HG03354 (cell line): ENCODE results near the gene CPAMD8.
"Not testable (repeated sequence)": the region's sequence is repeated elsewhere in the genome, so short reads cannot be mapped to it uniquely, and the experiment has no call there.

Experiments
- ATAC-seq: cut with Tn5 transposase; IDR thresholded peaks from one replicate; pipeline ENCODE4 v1.9.1; 2021; ENCODE audit warnings: mild to moderate bottlenecking; ENCODE audit not compliant: unreplicated experiment, poor library complexity, severe bottlenecking

Gene CPAMD8

DNA sequence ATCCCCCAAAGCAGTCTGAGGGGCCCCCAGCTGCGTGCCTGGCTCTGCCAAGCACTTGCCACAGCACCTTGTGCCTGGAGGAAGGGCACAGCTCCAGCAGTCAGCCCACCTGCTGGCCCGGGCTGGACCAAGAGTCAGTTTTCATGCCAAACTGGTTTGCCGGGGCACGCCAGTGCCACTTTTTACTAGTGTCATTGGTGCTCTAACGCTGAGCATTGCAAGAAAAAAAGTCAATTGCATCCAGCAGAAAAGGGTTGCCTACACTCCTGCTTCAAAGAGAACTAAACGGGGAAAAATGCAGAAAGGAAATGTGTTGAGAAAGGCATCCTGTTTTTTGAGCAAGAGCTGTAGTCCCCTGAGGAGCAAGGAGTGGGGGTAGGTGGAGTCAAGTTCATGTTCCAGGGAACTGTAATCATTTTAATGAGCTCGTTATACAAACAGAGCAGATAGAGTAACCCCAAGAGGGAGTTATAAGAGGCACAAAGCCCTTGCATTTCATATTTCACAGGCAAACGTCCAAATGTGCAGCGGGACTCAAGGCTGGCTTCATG lies 69.4 kb downstream of the CPAMD8 start:
- ATAC-seq = no peak

DNA sequence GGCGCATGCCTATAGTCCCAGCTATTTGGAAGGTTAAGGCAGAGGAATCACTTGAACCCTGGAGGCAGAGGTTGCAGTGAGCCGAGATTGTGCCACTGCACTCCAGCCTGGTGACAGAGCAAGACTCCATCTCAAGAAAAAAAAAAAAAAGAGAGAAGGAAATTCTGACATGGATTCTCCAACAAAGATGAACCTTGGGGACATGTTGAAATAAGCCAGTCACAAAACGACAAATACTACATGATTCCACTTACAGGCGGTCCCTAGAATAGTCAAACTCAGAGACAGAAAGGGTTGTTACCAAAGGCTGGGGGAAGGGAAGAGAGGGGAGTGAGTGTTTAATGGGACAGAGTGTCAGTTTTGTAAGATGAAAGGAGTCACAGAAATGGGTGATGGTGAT lies 71.4 kb downstream of the CPAMD8 start:
- ATAC-seq = no peak

DNA sequence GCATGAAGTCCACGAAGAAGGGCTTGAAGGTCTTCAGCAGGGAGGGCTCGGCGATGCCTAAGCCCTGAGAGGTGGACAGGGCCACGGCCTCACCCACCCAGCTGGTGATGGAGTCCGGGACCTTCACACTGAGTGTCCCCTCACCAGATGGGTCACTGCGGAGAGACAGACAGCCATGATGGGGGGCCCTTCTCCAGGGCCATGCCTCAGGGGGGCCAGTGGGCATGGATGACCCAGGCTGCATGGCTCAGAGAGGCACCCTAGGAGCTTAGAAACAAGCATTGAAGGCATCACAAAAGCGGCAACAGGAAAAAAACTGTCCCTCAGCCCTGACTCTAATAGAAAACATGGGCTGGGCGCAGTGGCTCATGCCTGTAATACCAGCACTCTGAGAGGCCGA lies 74.6 kb downstream of the CPAMD8 start:
- ATAC-seq = no peak

DNA sequence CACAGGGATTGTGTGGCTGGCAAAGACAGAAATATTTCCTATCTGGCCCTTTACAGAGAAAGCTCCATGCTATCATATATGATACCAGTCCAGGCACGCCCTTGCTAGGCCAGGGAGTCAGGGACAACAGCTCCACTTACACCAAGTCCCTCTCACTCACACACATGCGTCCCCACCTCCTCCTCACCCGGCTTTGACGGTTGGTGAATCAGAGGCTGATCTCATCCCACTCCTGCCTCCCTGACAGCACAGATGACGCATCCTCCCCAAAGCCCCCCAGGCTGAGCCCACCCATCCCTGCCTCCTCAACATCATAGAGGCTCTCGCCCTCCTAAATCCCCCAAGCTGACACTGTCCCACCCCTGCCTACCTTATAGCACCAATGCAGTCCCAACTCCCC lies 75.1 kb downstream of the CPAMD8 start:
- ATAC-seq = no peak

DNA sequence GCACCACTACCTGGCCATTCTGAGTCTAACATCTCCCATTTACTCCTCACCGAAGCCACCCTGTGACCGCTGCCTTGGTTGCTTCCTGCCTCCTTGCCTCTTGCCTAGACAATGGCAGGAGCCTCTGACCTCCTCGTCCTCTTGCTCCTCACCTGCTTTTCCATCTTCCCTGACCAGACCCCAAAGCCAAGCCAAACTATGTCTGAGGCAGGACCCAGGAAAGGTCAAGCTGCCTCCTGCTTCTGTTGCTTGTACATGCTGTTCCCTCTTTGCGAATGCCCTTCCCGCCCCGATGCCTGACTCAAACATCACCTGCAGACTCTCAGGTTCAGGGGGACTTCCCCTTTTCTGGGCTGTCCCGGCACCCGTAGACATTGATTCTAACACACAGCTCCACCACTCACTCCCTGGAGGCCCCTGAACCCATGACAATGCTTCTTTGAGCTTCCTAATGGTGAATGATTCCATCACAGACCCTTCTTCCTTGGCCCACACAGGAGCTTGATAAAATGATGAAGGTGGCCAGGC lies 77.0 kb downstream of the CPAMD8 start:
- ATAC-seq = no peak

DNA sequence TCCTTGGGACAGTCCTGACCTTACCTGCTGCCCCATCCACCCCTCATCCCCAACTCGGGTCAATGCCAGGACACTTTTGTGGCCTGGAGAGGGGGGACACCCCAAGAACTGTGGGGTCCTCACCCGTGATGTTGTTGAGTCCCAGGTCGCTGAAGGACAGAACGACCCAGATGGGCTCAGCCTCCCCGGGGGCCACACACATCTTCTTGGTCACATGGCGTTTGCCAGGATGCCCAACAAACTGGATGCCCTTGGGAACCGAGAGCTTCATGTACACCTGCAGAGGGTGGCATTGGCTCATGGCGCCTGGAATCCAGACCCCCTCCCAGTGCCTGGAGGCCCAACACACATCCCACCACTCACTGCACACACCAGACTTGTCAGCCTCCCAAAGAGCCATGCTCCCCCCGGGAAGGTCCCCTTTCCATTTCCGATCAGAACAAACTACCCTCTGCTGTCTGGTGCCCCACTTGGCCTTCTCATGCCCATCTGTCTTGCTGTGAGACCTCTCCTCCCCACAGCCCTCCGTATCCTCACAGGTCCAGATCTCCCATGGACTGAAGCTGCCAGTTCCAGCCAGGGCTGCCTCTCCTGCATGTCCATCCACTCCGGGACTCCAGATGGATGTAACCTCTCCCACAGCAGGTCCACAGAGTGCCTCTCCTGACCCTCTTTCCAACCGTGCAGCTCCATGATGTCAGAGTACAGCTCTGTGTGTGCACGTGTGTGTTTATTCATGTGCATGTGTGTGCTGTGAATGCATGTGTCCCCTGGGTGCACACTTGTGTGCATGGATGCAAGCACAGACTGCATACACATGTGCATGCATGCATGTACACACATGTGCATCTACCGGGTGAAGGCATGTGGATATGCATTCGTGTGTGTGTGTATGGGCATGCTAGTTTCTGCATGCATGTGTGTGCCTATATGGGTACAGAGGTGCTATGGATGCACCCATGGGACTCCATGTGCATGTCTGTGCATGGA lies 79.4 kb downstream of the CPAMD8 start:
- ATAC-seq = no peak

DNA sequence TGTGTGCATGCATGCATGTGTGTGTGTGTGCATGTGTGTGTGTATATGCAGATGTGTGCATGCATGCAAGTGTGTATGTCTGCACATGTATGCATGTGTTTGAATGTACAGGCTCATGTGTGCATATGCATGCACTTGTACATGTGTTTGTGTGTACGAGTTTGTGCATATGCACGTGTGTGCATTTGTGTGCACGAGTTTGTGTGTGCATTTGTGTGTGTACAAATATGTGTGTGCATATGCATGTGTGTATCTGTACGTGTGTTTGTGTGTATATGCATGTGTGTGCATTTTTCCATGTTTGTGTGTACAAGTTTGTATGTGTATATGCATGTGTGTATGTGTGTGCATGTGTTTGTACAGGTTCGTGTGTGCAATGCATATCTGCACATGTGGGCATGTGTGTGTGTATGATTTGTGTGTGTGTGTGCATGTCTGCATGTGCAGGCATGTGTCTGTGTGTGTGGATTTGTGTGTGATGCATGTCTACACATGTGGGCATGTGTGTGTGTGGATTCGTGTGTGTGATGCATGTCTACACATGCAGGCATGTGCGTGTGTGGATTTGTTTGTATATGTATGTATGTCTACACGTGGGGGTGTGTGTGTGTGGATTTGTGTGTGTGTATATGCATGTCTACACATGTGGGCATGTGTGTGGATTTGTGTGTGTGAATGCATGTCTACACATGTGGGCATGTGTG lies 80.7 kb downstream of the CPAMD8 start:
- no peak for ATAC-seq

DNA sequence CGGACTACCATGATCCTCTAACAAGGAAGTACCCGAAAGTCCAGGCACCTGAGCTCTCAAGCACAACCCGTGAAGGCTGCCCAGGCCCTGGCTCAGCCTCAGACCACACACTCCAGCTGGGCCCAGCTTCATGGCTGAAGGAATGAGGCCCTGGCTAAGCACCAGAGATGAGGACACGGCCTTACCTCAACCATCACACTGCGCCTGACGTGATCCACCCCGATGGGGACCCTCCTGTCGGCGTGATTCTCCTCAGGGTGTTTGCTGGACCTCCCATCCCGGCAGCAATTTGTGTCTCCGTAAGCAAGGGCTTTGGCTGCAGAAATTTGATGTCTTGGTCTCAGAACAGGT lies 81.3 kb downstream of the CPAMD8 start:
- no peak for ATAC-seq

DNA sequence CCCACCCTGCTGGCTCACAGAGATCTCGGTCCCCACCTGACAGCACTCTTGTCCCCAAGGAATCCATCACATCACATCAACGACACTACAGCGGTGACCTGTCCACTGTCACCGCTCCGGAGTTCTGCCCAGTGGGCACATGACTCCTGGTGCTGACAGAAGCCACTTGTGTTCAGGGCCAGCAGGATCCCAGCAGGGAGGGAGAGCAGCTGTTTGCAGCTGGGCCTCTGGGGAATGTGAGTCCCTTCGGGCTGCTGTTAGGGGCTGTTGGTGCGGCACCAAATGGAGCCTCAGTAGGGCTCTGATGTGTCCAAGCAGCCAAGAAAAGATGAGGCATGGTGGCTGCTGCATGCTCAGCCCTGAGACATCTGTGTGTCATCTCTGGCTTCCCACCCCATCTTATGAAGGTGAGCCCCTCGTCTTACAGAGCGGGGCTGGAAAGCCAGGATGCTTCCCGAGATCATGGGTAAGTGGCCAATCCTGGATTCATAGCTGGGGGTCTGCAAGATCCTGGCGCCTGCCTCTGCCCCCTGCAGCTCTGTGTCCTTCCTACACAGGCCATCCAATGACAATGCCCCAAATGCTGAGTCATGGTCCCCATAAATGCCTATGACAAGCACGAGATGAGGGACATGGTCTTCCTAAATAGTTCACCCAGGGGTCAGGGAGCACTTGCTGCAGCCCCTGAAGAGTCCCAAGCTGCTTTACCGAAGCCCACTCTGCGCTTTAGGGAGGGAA lies 81.8 kb downstream of the CPAMD8 start:
- no peak for ATAC-seq

DNA sequence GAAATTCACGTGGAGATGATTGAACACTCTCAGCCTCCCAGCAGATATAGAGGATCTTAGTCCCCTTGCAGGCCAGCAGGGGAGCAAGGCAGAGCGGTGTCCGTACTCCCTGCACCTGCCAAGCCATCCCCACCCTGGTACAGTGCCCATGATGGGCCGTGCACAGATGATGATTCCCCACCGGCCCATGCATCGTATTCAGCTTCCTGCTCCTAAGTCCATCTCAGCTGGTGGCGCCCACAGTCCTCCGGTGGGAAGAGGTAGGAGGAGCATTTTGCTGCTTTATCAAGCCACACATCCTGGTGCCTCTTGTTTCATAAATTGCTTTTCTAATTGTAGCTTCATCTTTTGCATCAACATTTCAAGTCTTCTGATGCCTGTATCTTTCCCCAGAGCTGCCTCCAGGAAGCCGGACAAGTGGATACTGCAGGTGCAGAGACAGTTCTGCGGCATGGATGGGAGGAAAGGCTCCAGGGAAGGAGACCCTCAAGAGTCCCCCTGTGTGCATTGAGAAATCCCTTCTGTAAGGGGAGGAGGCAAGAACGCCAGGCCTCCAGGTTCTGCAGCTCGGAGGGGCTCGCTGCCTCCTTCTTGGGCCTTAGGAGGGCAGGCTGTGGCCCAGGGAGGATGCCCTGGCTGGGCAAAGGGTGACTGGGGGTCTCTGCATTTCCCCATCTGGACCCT lies 82.5 kb downstream of the CPAMD8 start:
- ATAC-seq = no peak

DNA sequence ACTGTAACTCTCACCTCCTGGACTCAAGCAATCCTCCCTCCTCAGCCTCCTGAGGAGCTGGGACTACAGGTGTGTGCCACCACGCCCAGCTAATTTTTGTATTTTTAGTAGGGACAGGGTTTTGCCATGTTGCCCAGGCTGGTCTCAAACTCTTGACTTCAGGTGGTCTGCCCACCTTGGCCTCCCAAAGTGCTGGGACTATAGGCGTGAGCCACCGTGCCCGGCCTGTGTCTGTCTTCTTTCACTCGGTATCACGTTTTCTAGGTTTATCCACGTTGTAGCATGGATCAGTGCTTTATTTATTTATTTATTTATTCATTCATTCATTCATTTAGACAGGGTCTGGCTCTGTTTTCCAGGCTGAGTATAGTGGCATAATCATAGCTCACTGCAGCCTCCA lies 83.5 kb downstream of the CPAMD8 start:
- not testable (repeated sequence) for ATAC-seq

DNA sequence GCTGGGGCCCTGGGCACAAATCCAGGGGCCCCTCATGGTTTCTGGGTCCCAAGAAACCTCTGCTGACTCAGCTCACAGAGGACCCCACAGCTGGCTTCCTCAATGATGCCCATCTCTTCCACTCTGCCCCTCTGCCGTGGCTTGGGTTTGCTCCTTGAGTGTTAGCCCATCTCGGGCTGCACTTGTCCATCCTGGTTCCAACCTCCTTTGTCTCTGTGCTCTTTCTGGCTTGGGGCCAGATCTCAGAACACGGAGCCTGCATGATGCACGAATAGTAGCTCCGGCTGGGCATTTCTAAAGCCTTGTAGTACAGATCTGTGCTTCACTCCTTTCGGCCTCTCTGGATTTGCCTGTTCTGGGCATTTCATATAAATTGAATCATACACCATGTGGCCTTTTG lies 84.0 kb downstream of the CPAMD8 start:
- ATAC-seq = no peak

DNA sequence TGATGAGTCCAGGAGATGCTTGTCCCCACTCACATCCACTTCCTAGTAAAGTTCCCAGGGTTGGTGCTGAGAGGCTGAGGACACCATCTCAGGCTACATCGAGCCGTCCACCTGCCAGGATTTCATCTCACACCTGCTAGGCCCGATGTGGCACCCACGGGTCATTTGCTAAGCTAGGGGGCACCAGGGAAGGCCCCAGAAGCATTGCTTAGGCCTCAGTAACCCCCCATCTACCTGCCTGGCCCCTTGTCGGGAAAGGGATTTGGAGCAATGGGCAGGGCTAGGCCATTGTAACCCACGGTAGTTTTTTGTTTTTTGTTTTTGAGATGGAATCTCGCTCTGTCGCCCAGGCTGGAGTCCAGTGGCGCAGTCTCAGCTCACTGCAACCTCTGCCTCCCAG lies 86.0 kb downstream of the CPAMD8 start:
- ATAC-seq = no peak

DNA sequence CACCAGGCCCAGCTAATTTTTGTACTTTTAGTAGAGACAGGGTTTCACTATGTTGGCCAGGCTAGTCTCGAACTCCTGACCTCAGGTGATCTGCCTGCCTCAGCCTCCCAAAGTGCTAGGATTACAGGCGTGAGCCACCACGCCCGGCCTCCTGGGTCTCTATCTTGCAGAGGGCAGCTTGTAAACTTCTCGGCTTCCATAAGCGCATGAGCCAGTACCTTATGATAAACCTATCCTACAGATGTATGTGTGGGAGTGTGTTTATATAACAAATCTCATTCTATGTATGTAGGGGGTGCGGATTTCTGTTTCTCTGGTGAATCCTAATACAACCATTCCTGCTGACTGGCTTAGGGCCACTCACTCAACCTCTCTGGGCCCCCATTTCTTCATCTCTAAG lies 86.5 kb downstream of the CPAMD8 start:
- not testable (repeated sequence) for ATAC-seq

DNA sequence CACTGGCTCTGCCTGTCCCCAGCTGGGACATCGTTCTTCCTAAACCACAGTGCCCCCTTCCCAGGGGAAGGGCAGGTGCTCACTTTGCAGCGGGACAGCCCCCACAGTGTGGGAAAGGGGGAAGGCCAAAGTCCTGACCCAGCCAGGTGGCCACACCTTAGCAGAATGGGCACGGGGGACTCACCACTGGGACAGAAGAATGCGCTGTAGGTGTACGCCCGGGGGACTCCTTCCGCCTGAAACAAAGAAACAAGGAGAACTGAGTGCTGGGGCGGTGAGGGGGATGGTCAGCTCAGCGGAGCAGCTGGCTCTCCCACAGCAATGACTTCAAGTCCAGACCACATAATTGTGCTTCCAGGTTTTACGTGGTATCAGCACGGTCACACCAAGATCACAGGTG lies 88.4 kb downstream of the CPAMD8 start:
- no peak for ATAC-seq

DNA sequence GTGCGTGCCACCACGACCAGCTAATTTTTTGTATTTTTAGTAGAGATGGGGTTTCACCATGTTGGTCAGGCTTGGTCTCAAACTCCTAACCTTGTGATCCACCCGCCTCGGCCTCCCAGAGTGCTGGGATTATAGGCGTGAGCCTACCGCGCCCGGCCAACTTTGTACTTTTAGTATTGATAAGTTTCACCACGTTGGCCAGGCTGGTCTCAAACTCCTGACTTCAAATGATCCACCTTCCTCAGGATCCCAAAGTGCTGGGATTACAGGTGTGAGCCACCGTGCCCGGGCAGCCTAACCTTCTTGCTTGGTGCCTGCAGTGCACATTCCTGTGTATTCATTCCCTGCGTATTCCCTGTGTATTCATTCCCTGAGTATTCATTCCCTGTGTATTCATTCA lies 88.8 kb downstream of the CPAMD8 start:
- ATAC-seq = not testable (repeated sequence)

DNA sequence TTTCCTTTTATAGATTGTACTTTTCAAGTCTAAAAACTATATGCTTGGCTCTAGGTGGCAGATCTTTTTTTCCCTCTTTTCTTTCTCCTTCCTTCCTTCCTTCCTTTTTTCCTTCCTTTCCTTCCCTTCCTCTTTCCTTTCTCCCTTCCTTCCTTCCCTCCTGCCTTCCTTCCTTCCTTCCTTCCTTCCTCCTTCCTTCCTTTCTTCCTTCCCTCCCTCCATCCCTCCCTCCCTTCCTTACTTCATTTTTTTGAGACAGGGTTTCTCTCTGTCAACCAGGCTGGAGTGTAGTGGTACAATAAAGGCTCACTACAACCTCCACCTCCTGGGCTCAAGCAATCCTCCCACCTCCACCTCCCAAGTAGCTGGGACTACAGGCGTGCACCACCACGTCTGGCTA lies 89.7 kb downstream of the CPAMD8 start:
- ATAC-seq = no peak

DNA sequence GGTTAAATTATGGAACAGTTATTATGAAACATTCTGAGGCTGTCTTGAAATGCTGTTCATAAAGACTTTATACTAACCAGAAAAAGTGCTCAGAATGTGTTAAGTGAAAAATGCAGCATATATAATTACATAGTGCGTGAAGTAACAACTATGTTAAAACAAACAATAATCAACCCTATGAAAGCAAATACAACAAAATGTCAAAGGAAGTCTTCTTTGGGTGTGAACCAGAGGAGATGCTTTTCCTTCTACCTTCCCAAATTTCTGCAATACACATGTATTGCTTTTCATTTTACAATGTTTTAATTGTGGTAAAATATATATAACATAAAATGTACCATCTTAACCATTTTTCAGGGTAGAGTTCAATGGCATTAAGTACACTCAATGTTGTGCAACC lies 92.1 kb downstream of the CPAMD8 start:
- no peak for ATAC-seq

DNA sequence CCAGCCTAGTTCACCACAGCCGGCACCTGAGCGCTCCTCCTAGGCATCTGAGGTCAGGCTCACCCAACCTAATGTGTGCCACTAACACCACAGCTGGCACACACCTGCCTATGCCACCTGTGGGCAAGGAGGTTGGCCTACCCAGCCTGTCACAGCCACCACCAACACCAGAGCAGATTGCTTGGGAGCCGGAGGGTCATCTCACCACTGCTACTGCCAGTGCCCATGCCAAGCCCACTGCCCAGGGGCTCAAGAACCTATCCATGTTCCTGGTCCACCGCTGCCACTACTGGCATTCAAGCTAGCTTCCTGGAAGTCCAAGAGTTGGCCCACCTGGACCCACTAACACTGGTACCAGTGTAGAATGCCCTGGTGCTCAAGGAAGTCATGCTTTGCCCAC lies 95.3 kb downstream of the CPAMD8 start:
- no peak for ATAC-seq
